ENCODE data around the gene TRNT1.

- no peak for TF ChIP-seq CTCF (optimal IDR thresholded peaks at IDR 0.05 in 1 of 3, IDR thresholded peaks at IDR 0.05 in 1 of 3, conservative IDR thresholded peaks at IDR 0.05 in 1 of 3; ENCODE audit: extremely low read depth in 1 of 3, insufficient read depth in 2 of 3, low read length in 3 of 3)
- TF ChIP-seq EZH2 (IDR thresholded peaks at IDR 0.05; ENCODE audit: low read length): no peak
Observed at GRCh38 chr3:3113042-3113709, 13.6 kb upstream of the TRNT1 start.

All from keratinocyte (primary cell).